ENCODE data around the gene FBP1. TPM values are rescaled to one million over a fixed set of nuclear protein-coding genes. Genes with fewer than 3 reads are reported as not detected.

FBP1 gene
- total RNA-seq, 1 experiment from 2014 or later, result 2.3 TPM

GRCh38 chr9:94600715-94601114 lies 38.6 kb downstream of the FBP1 start:
- ChIA-PET CTCF (no interaction called here), POLR2A (no interaction called here)
- no peak overlapping the region for H3K4me3 Mint-ChIP-seq (ENCODE audit: unreplicated experiment)
- no peak overlapping the region for H3K27ac Mint-ChIP-seq (ENCODE audit: unreplicated experiment)
- H3K4me1 Mint-ChIP-seq (ENCODE audit: low read depth, unreplicated experiment), result peaks cover 18% of the 10 kb centered on the region
- no peaks in the 10 kb centered on the region for H3K9me3 Mint-ChIP-seq (ENCODE audit: unreplicated experiment)
- intact Hi-C loops (cut with micrococcal nuclease; ENCODE audit: unreplicated experiment), result no loop called here
- no peak for TF ChIP-seq CTCF (IDR thresholded peaks at IDR 0.05; ENCODE audit: insufficient read depth in 1 of 2, low read depth in 1 of 2, low read length in 1 of 2, severe bottlenecking in 1 of 2, unreplicated experiment in 1 of 2)
- Histone ChIP-seq H3K4me3 (ENCODE audit: low read depth, low read length) (no peak overlapping the region), H3K27me3 (replicated peaks; ENCODE audit: control insufficient read depth, insufficient read depth, low read length) (no peaks in the 10 kb centered on the region), H3K36me3 (ENCODE audit: control insufficient read depth, insufficient read depth, low read length) (no peaks in the 10 kb centered on the region), H3K4me1 (peaks cover 17% of the 10 kb centered on the region), H3K9me3 (no peaks in the 10 kb centered on the region)
- peaks cover 2% of the 10 kb centered on the region for H3K27me3 Mint-ChIP-seq (ENCODE audit: insufficient read depth, unreplicated experiment)
- no peak for DNase-seq
- BruUV-seq (replicated peaks), result no TSS peak
- no peaks in the 10 kb centered on the region for H3K36me3 Mint-ChIP-seq (ENCODE audit: insufficient read depth, unreplicated experiment)

GRCh38 chr9:94600258-94600657 lies 39.1 kb downstream of the FBP1 start:
- Mint-ChIP-seq H3K27me3 (ENCODE audit: insufficient read depth, unreplicated experiment) (peaks cover 2% of the 10 kb centered on the region), H3K4me3 (ENCODE audit: unreplicated experiment) (no peak overlapping the region), H3K27ac (ENCODE audit: unreplicated experiment) (no peak overlapping the region), H3K9me3 (ENCODE audit: unreplicated experiment) (no peaks in the 10 kb centered on the region), H3K4me1 (ENCODE audit: low read depth, unreplicated experiment) (peaks cover 15% of the 10 kb centered on the region), H3K36me3 (ENCODE audit: insufficient read depth, unreplicated experiment) (no peaks in the 10 kb centered on the region)
- Histone ChIP-seq H3K4me3 (ENCODE audit: low read depth, low read length) (no peak overlapping the region), H3K9me3 (no peaks in the 10 kb centered on the region), H3K4me1 (peaks cover 17% of the 10 kb centered on the region), H3K36me3 (ENCODE audit: control insufficient read depth, insufficient read depth, low read length) (no peaks in the 10 kb centered on the region), H3K27me3 (replicated peaks; ENCODE audit: control insufficient read depth, insufficient read depth, low read length) (no peaks in the 10 kb centered on the region)
- POLR2A ChIA-PET, result no interaction called here
- intact Hi-C loops (cut with micrococcal nuclease; ENCODE audit: unreplicated experiment), result no loop called here
- no TSS peak for BruUV-seq (replicated peaks)
- no peak for DNase-seq
- TF ChIP-seq CTCF (IDR thresholded peaks at IDR 0.05; ENCODE audit: insufficient read depth in 1 of 2, low read depth in 1 of 2, low read length in 1 of 2, severe bottlenecking in 1 of 2, unreplicated experiment in 1 of 2), result no peak
- CTCF ChIA-PET, result no interaction called here

- no TSS peak for BruUV-seq (replicated peaks)
- CTCF ChIA-PET, result no interaction called here
- peaks cover 13% of the 10 kb centered on the region for H3K4me1 Mint-ChIP-seq (ENCODE audit: low read depth, unreplicated experiment)
- no peaks in the 10 kb centered on the region for H3K36me3 Mint-ChIP-seq (ENCODE audit: insufficient read depth, unreplicated experiment)
- no peaks in the 10 kb centered on the region for H3K9me3 Mint-ChIP-seq (ENCODE audit: unreplicated experiment)
- peaks cover 2% of the 10 kb centered on the region for H3K27me3 Mint-ChIP-seq (ENCODE audit: insufficient read depth, unreplicated experiment)
- TF ChIP-seq CTCF (IDR thresholded peaks at IDR 0.05; ENCODE audit: insufficient read depth in 1 of 2, low read depth in 1 of 2, low read length in 1 of 2, severe bottlenecking in 1 of 2, unreplicated experiment in 1 of 2), result no peak
- no peak overlapping the region for H3K4me3 ChIP-seq (ENCODE audit: low read depth, low read length)
- POLR2A ChIA-PET, result no interaction called here
- no peak overlapping the region for H3K27ac Mint-ChIP-seq (ENCODE audit: unreplicated experiment)
- H3K9me3 ChIP-seq, result no peaks in the 10 kb centered on the region
- intact Hi-C loops (cut with micrococcal nuclease; ENCODE audit: unreplicated experiment), result no loop called here
- H3K27me3 ChIP-seq (replicated peaks; ENCODE audit: control insufficient read depth, insufficient read depth, low read length), result no peaks in the 10 kb centered on the region
- H3K4me1 ChIP-seq, result peaks cover 10% of the 10 kb centered on the region
- no peaks in the 10 kb centered on the region for H3K36me3 ChIP-seq (ENCODE audit: control insufficient read depth, insufficient read depth, low read length)
- no peak overlapping the region for H3K4me3 Mint-ChIP-seq (ENCODE audit: unreplicated experiment)
- no peak for DNase-seq
Measured at GRCh38 chr9:94599102-94599501, 40.2 kb downstream of the FBP1 start.
